GM12873 (cell line): Measurements from ENCODE around the gene STAB2.

Experiments
- TF ChIP-seq, protein P1 (sequence below): IDR thresholded peaks from 2 replicates; pipeline ENCODE4 v1.5.1; 2012; ENCODE audit warnings: low read depth, mild to moderate bottlenecking, moderate library complexity, low read length, control low read depth; ENCODE audit not compliant: insufficient read depth; ENCODE audit errors: missing control alignments

The STAB2 gene

GRCh38 chr12:103768467-103769123, 181.5 kb downstream of the STAB2 start:
- TF ChIP-seq, protein P1, sequence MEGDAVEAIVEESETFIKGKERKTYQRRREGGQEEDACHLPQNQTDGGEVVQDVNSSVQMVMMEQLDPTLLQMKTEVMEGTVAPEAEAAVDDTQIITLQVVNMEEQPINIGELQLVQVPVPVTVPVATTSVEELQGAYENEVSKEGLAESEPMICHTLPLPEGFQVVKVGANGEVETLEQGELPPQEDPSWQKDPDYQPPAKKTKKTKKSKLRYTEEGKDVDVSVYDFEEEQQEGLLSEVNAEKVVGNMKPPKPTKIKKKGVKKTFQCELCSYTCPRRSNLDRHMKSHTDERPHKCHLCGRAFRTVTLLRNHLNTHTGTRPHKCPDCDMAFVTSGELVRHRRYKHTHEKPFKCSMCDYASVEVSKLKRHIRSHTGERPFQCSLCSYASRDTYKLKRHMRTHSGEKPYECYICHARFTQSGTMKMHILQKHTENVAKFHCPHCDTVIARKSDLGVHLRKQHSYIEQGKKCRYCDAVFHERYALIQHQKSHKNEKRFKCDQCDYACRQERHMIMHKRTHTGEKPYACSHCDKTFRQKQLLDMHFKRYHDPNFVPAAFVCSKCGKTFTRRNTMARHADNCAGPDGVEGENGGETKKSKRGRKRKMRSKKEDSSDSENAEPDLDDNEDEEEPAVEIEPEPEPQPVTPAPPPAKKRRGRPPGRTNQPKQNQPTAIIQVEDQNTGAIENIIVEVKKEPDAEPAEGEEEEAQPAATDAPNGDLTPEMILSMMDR, result no peak

DNA sequence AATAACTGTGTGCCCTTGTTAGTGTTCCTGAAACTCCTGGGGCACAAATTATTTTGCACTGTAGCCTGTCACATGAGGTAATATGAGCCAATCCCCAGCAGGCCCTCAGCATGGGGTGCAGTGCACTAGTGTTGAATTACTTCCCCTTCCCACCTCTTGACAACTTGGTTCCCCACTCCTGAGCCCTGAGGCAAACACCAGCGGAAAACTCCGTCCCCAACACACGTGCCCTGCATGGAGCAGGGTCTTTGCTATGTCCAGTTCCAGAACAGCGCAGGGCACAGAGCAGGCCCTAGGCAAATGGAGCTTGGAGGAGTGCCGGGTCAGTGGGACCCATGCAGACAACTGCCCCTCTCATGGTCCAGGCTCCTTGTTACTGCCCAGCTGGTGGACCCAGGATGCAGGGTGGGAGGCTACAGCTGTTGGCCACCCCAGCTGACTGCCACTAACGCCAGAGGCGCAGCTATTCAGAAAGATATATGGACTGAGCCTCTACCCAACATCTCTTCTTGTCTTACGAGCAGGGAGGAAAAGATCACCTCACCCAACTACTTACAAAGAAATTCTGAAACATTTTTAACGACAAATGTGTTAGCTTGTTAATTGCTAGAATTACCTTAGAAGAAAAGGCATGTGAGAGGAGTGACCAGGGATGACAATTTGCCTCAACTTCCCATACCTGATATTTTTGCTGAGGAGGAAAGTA, 182.3 kb downstream of the STAB2 start:
- TF ChIP-seq, protein P1, result no peak

- TF ChIP-seq, protein P1, result peak; percentile 32
Measured at GRCh38 chr12:103771466-103771865, 184.4 kb downstream of the STAB2 start.

DNA sequence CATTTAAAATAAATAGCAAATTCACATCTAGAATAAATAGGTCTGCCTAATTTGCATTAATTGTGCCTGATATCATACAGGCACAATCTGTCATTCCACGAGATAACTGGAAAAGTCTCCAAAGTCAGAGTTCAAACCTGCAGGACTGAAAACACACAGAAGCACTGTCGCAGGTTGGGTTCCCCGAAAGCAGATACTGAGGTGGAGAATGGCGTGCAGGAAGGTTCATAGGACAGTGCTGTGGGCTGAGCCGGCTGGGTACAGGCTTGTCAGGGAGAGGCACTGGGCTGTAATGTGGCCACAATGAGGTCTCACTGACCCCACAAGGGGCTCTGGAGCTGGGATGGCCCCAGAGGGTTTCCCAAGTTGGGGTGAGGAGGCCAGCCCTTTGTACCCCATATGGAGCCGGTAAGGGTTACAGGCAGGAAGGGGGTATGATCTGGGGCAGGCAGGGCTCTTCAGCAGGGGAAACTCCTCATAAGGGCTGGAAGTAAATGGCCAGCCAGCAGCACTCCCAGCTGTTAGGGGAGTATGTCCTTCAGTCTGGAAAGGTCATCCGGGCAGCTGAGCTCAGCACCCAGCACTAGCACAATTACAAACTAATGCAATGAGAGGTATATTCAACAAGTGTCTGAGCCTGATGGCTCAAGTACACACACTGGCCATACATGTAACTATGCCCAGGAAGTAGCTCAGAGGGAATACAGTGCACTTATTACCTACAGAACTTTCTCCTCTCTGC, 185.5 kb downstream of the STAB2 start:
- TF ChIP-seq, protein P1, result no peak

DNA sequence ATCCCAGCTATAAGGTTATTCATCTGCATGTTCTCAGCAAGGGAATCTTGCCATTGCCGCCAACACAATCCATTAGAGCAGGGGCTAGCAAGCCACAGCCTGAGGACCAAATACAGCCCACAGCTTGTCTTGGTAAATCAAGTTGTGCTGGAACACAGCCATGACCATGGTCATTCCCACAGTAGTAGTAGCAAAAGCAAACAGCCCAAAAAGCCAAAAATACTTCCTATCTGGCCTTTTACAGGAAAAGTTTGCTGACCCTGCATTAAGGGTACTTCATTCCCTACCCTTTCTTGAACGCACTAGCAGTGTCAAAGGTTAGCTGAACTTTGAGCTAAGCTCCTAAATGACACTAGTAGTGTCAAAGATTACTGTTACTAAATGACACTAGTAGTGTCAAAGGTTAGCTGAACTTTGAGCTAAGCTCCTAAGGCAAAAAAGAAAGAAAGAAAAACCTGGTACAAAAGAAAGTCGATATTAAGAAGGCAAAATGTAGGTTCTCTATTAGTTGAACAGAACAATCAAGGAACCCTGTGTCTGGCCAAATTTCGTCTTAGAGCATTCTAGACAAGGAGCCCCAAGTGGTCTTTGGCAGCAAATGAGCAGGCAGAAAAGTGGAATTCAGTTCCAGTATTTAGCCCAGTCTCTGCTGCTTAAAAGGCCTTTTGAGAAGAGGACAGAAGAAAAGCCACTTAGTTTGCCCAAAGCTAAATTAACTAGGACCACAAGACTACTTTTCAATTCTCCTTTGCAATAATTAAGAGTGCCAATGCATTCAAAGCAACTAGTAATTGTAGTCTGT, 186.2 kb downstream of the STAB2 start:
- TF ChIP-seq, protein P1, result no peak

DNA sequence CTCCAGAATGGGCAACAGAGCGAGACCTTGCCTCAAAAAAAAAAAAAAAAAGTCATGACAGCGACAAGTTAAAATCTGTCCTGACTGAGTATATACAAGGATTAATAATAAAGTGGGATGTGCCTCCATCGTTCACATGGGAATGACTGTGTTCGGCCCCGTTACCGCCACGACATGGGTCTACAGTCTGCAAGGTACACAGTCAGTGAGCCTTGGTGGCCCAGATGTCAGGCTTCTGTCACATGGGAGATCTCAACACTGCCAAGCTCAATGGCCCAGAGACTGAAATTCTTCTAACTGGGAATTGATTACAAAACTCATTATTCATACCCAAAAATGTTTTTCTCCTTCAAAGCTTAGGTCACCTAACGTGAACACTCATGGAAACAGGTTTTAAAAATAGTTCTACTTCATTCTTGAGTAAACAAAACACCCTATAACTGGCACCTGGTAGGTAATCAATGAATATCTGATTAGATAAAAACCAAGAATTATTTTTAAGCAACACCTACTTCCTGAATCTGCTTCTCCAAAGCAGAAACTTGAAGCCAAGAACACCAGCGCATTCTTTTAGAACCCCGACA, 188.0 kb downstream of the STAB2 start:
- TF ChIP-seq, protein P1, result no peak
